Left lung (tissue), 10 donors: ENCODE measurements around the gene ZNF318. TPM values are rescaled to one million over a fixed set of nuclear protein-coding genes. Genes with fewer than 3 reads are reported as not detected.
"Not testable (repeated sequence)": the region's sequence is repeated elsewhere in the genome, so short reads cannot be mapped to it uniquely, and the experiment has no call there.

Experiments
- ATAC-seq: fragments of 200-7000 bp; cut with Tn5 transposase; one replicate; pipeline ENCODE4 v1.9.1; 2020; ENCODE audit warnings: moderate library complexity
- DNase-seq, 4 donors: peaks; one replicate each; pipeline ENCODE4 v3.0.0-alpha.2; 2013 to 2020
- H3K27ac ChIP-seq, 2 donors: fragments of 200-600 bp; sonication (generic) in 1 of 2; one replicate each; pipeline versions ENCODE4 v1.5.0 to v1.8.0; 2020 to 2021
- H3K27me3 ChIP-seq, 2 donors: fragments of 200-600 bp; sonication (generic) in 1 of 2; one replicate each; pipeline versions ENCODE4 v1.5.0 to v1.8.0; 2020 to 2021
- H3K36me3 ChIP-seq, 2 donors: fragments of 200-600 bp; sonication (generic) in 1 of 2; one replicate each; pipeline versions ENCODE4 v1.5.0 to v1.8.0; 2020 to 2021
- H3K4me1 ChIP-seq, 2 donors: fragments of 200-600 bp; one replicate each; pipeline ENCODE4 v1.8.0; 2021
- H3K4me3 ChIP-seq, 2 donors: fragments of 200-600 bp; sonication (generic) in 1 of 2; one replicate each; pipeline versions ENCODE4 v1.5.0 to v1.8.0; 2020 to 2021; ENCODE audit warnings: mild to moderate bottlenecking in 1 of 2
- H3K9me3 ChIP-seq, 2 donors: fragments of 200-600 bp; sonication (generic) in 1 of 2; one replicate each; pipeline versions ENCODE4 v1.5.0 to v1.8.0; 2020 to 2021
- CTCF ChIP-seq, 2 donors: fragments of 200-600 bp; sonication (generic) in 1 of 2; IDR thresholded peaks; one replicate each; pipeline versions ENCODE4 v1.5.0 to v1.8.0; 2021; ENCODE audit warnings: antibody characterized with exemption in 2 of 2
- intact Hi-C, 2 donors: fragments of 100-400 bp; cut with DNase I; formaldehyde crosslinking; loops; one replicate each; pipeline versions ENCODE4 v1.11.2 to v1.14.2; 2022
- polyA plus RNA-seq, 6 donors: library from polyadenylated mRNA; unstranded; fragments of 120-200 nt; gene quantifications; one replicate each; pipeline ENCODE4 v1.2.1, GENCODE V29; 2013; ENCODE audit not compliant: insufficient read length in 6 of 6
- total RNA-seq, 2 donors: library from RNA; stranded (reverse); fragmentation: NEBNext Ultra II Directional; extraction: Animal tissue kit (Norgen Biotek cat#: 25700); gene quantifications; one replicate each; pipeline ENCODE4 v1.2.1, GENCODE V29; 2021
- donor health status: DM: no; HTN: yes; CAD: no.
- donor health status: DM: no; HTN: no; CAD: no.

The ZNF318 gene
- total and polyA plus RNA-seq, 8 donors: 13.3 to 37.6 (median 31.8) TPM

GRCh38 chr6:43386492-43386891 is 17.0 kb upstream of the ZNF318 start:
- Histone ChIP-seq H3K36me3 (no peaks in the 10 kb centered on the region), H3K4me3 (no peak overlapping the region), H3K4me1 (peaks cover 0 to 18% of the 10 kb centered on the region in 2 donors), H3K9me3 (no peaks in the 10 kb centered on the region), H3K27me3 (peaks cover 0 to 32% of the 10 kb centered on the region in 2 donors), H3K27ac (no peak overlapping the region)
- DNase-seq (peak in 1 of 4 donors; percentile 22), ATAC-seq (no peak)
- intact Hi-C loops: no loop called here
- TF ChIP-seq CTCF (IDR thresholded peaks at IDR 0.05): peak in 1 of 2 donors; percentile 40

- H3K9me3 ChIP-seq: no peaks in the 10 kb centered on the region
- no peak for TF ChIP-seq CTCF (IDR thresholded peaks at IDR 0.05)
- no peaks in the 10 kb centered on the region for H3K36me3 ChIP-seq
- intact Hi-C loops: no loop called here
- ATAC-seq (no peak), DNase-seq (no peak)
- peak overlapping the region in 1 of 2 donors; percentile 69 for H3K27ac ChIP-seq
- H3K27me3 ChIP-seq: peaks cover 0 to 29% of the 10 kb centered on the region in 2 donors
- H3K4me1 ChIP-seq: peaks cover 0 to 14% of the 10 kb centered on the region in 2 donors
- H3K4me3 ChIP-seq: no peak overlapping the region
Measured at GRCh38 chr6:43383021-43383667, 13.7 kb upstream of the ZNF318 start.

DNA sequence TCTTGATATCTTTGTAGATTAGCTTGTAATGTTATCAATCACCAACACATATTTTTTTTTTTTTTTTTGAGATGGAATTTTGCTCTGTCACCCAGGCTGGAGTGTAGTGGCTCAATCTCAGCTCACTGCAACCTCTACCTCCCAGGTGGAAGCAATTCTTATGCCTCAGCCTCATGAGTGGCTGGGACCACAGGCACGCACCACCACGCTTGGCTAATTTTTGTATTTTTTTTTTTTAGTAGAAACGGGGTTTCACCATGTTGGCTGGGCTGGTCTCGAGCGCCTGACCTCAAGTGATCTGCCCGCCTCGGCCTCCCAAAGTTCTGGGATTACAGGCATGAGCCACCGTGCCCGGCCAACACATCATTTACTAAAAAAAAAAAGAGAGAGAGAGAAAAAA is 11.4 kb upstream of the ZNF318 start:
- DNase-seq, H3K4me3 ChIP-seq, intact Hi-C loops, H3K27ac ChIP-seq, H3K36me3 ChIP-seq, ATAC-seq, H3K9me3 ChIP-seq: not testable (repeated sequence)
- Histone ChIP-seq H3K27me3 (peaks cover 0 to 32% of the 10 kb centered on the region in 2 donors), H3K4me1 (peaks cover 0 to 14% of the 10 kb centered on the region in 2 donors)

DNA sequence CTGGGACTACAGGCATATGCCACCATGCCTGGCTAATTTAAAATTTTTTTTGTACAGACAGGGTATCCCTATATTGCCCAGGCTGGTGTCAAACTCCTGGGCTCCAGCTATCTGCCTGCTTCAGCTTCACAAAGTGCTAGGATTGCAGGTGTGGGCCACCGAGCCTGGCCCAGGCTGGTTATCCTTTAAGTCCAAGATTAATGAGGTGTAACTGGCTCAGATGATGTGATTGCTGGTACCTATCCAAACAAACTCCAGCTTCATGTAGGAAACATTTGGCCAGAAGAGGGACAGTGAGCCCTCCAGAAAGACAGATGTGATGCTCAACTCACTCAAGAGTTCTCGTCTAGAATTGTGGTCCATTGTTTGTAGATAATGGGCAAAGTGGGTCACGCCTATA is 9.2 kb upstream of the ZNF318 start:
- H3K9me3 ChIP-seq: no peaks in the 10 kb centered on the region
- intact Hi-C loops: no loop called here
- peaks cover 0 to 6% of the 10 kb centered on the region in 2 donors for H3K4me1 ChIP-seq
- H3K4me3 ChIP-seq: no peak overlapping the region
- H3K27ac ChIP-seq: no peak overlapping the region
- no peaks in the 10 kb centered on the region for H3K36me3 ChIP-seq
- ATAC-seq (no peak), DNase-seq (no peak)
- no peak for TF ChIP-seq CTCF (IDR thresholded peaks at IDR 0.05)
- peaks cover 0 to 38% of the 10 kb centered on the region in 2 donors for H3K27me3 ChIP-seq

GRCh38 chr6:43377710-43378229 is 8.3 kb upstream of the ZNF318 start:
- no peak overlapping the region for H3K27ac ChIP-seq
- intact Hi-C loops: no loop called here
- no peak overlapping the region for H3K4me3 ChIP-seq
- no peaks in the 10 kb centered on the region for H3K9me3 ChIP-seq
- no peak for DNase-seq
- no peaks in the 10 kb centered on the region for H3K4me1 ChIP-seq
- no peak for TF ChIP-seq CTCF (IDR thresholded peaks at IDR 0.05)
- no peak for ATAC-seq
- H3K27me3 ChIP-seq: peaks cover 0 to 38% of the 10 kb centered on the region in 2 donors
- no peaks in the 10 kb centered on the region for H3K36me3 ChIP-seq
